Smooth muscle cell (in vitro differentiated cells): ENCODE results near the gene GPC5. TPM values are rescaled to one million over a fixed set of nuclear protein-coding genes. Genes with fewer than 3 reads are reported as not detected.

Experiments used
- DNase-seq: peaks from one replicate; lab custom pipeline; 2025; ENCODE audit not compliant: unreplicated experiment; lab: John Stamatoyannopoulos, UW
- H2AFZ ChIP-seq: fragments of 200-600 bp; sonication (generic); 2 replicates; pipeline ENCODE4 v1.6.0; 2016; ENCODE audit warnings: antibody characterized with exemption, low read depth, mild to moderate bottlenecking
- H3F3A ChIP-seq: fragments of 200-600 bp; sonication (generic); 2 replicates; pipeline ENCODE4 v1.6.0; 2017; ENCODE audit warnings: antibody characterized with exemption, low read depth
- H3K27ac ChIP-seq: fragments of 200-600 bp; sonication (generic); 2 replicates; pipeline ENCODE4 v1.5.1; 2016; ENCODE audit warnings: low read depth, mild to moderate bottlenecking
- H3K27me3 ChIP-seq: fragments of 200-600 bp; sonication (generic); 2 replicates; pipeline ENCODE4 v1.6.1; 2016; ENCODE audit warnings: low read depth, mild to moderate bottlenecking
- H3K36me3 ChIP-seq: fragments of 200-600 bp; sonication (generic); 2 replicates; pipeline ENCODE4 v1.5.1; 2016; ENCODE audit warnings: low read depth
- H3K4me1 ChIP-seq: fragments of 200-600 bp; sonication (generic); 2 replicates; pipeline ENCODE4 v1.5.1; 2016; ENCODE audit warnings: low read depth
- H3K4me2 ChIP-seq: fragments of 200-600 bp; sonication (generic); 2 replicates; pipeline ENCODE4 v1.6.0; 2016; ENCODE audit warnings: mild to moderate bottlenecking
- H3K4me3 ChIP-seq: fragments of 200-600 bp; sonication (generic); 2 replicates; pipeline ENCODE4 v1.5.1; 2016; ENCODE audit warnings: mild to moderate bottlenecking
- H3K79me2 ChIP-seq: fragments of 200-600 bp; sonication (generic); 2 replicates; pipeline ENCODE4 v1.6.0; 2016; ENCODE audit warnings: low read depth, mild to moderate bottlenecking
- H3K9ac ChIP-seq: fragments of 200-600 bp; sonication (generic); 2 replicates; pipeline ENCODE4 v1.6.0; 2016; ENCODE audit warnings: low read depth
- H3K9me3 ChIP-seq: fragments of 200-600 bp; sonication (generic); replicated peaks from 2 replicates; pipeline ENCODE4 v1.5.1; 2016; ENCODE audit warnings: low read depth
- H4K20me1 ChIP-seq: fragments of 200-600 bp; sonication (generic); 2 replicates; pipeline ENCODE4 v1.6.0; 2016; ENCODE audit warnings: low read depth
- CTCF ChIP-seq: fragments of 200-600 bp; sonication (generic); IDR thresholded peaks from 2 replicates; pipeline ENCODE4 v1.5.1; 2017; ENCODE audit warnings: borderline replicate concordance, mild to moderate bottlenecking, antibody characterized with exemption; ENCODE audit not compliant: insufficient read depth, poor library complexity, severe bottlenecking
- WGBS: methylation state at CpG from one replicate; pipeline ENCODE4 v1.1.7; 2016; ENCODE audit warnings: low lambda C conversion rate; 5-methylcytosine and 5-hydroxymethylcytosine counted together
- polyA plus RNA-seq: library from polyadenylated mRNA; unstranded; fragments of >200 nt; fragmentation: Nextera tagmentation; extraction: Ambion mirVana; gene quantifications from 2 replicates; pipeline ENCODE4 v1.2.1, GENCODE V29; 2016
- total RNA-seq: library from RNA; depleted of rRNA; stranded (reverse); fragments of >200 nt; gene quantifications from 2 replicates; pipeline ENCODE4 v1.2.3, GENCODE V29; 2014

GPC5 gene
- total and polyA plus RNA-seq, 2 experiments from 2014 or later = 0.99 to 1.0 TPM

GRCh38 chr13:91698767-91699166 lies 300.3 kb downstream of the GPC5 start:
- Histone ChIP-seq H3K27me3 (no peaks in the 10 kb centered on the region), H3K4me2 (no peak overlapping the region), H3F3A (no peaks in the 10 kb centered on the region), H4K20me1 (no peaks in the 10 kb centered on the region), H3K9me3 (no peaks in the 10 kb centered on the region), H3K4me1 (no peaks in the 10 kb centered on the region), H3K9ac (no peak overlapping the region), H3K36me3 (no peaks in the 10 kb centered on the region), H3K4me3 (no peak overlapping the region), H2AFZ (no peak overlapping the region), H3K27ac (no peak overlapping the region), H3K79me2 (no peaks in the 10 kb centered on the region)
- no peak for TF ChIP-seq CTCF
- DNase-seq = no peak
- 90% methylated on average over 3 of the region's 3 CpGs for WGBS

- peak; percentile 10 for TF ChIP-seq CTCF
- Histone ChIP-seq H3K4me1 (no peaks in the 10 kb centered on the region), H3K9me3 (no peaks in the 10 kb centered on the region), H3K27ac (no peak overlapping the region), H3K4me3 (no peak overlapping the region), H3K79me2 (no peaks in the 10 kb centered on the region), H3F3A (no peaks in the 10 kb centered on the region), H4K20me1 (no peaks in the 10 kb centered on the region), H3K27me3 (no peaks in the 10 kb centered on the region), H3K4me2 (no peak overlapping the region), H3K9ac (no peak overlapping the region), H3K36me3 (no peaks in the 10 kb centered on the region), H2AFZ (no peak overlapping the region)
- no peak for DNase-seq
Observed at GRCh38 chr13:91699863-91700262, 301.4 kb downstream of the GPC5 start.

GRCh38 chr13:91701975-91702374 lies 303.6 kb downstream of the GPC5 start:
- TF ChIP-seq CTCF = no peak
- Histone ChIP-seq H3F3A (no peaks in the 10 kb centered on the region), H4K20me1 (no peaks in the 10 kb centered on the region), H3K4me2 (no peak overlapping the region), H3K79me2 (no peaks in the 10 kb centered on the region), H3K27ac (no peak overlapping the region), H3K9me3 (no peaks in the 10 kb centered on the region), H3K27me3 (no peaks in the 10 kb centered on the region), H3K36me3 (no peaks in the 10 kb centered on the region), H3K4me3 (no peak overlapping the region), H2AFZ (no peak overlapping the region), H3K4me1 (no peaks in the 10 kb centered on the region), H3K9ac (no peak overlapping the region)
- no peak for DNase-seq

- no peak overlapping the region for H2AFZ ChIP-seq
- H4K20me1 ChIP-seq = no peaks in the 10 kb centered on the region
- H3K9me3 ChIP-seq = no peaks in the 10 kb centered on the region
- no peak overlapping the region for H3K27ac ChIP-seq
- no peaks in the 10 kb centered on the region for H3K27me3 ChIP-seq
- no peaks in the 10 kb centered on the region for H3K36me3 ChIP-seq
- no peak overlapping the region for H3K4me2 ChIP-seq
- no peaks in the 10 kb centered on the region for H3K79me2 ChIP-seq
- no peak for TF ChIP-seq CTCF
- DNase-seq = no peak
- 51% methylated on average over 1 of the region's 1 CpG for WGBS
- no peaks in the 10 kb centered on the region for H3F3A ChIP-seq
- no peak overlapping the region for H3K4me3 ChIP-seq
- H3K4me1 ChIP-seq = no peaks in the 10 kb centered on the region
- no peak overlapping the region for H3K9ac ChIP-seq
Observed at GRCh38 chr13:91702411-91702810, 304.0 kb downstream of the GPC5 start.
